ENCODE data around the gene SLCO3A1.

The SLCO3A1 gene

GRCh38 chr15:91912336-91912735 is 58.8 kb downstream of the SLCO3A1 start:
- no peak for DNase-seq (ENCODE audit: low read depth)

GRCh38 chr15:91913560-91913959 is 60.1 kb downstream of the SLCO3A1 start:
- no peak for DNase-seq (ENCODE audit: low read depth)

- DNase-seq (ENCODE audit: low read depth): no peak
Observed at GRCh38 chr15:91915576-91915975, 62.1 kb downstream of the SLCO3A1 start.

- DNase-seq (ENCODE audit: low read depth): no peak
Observed at GRCh38 chr15:91916051-91916450, 62.5 kb downstream of the SLCO3A1 start.

GRCh38 chr15:91917686-91918360 is 64.3 kb downstream of the SLCO3A1 start:
- no peak for DNase-seq (ENCODE audit: low read depth)

- no peak for DNase-seq (ENCODE audit: low read depth)
Observed at GRCh38 chr15:91919014-91919534, 65.6 kb downstream of the SLCO3A1 start.

GRCh38 chr15:91921188-91921842 is 67.8 kb downstream of the SLCO3A1 start:
- no peak for DNase-seq (ENCODE audit: low read depth)

- DNase-seq (ENCODE audit: low read depth): no peak
Observed at GRCh38 chr15:91921843-91922198, 68.3 kb downstream of the SLCO3A1 start.

GRCh38 chr15:91922646-91923547 is 69.4 kb downstream of the SLCO3A1 start:
- no peak for DNase-seq (ENCODE audit: low read depth)

GRCh38 chr15:91924183-91924582 is 70.7 kb downstream of the SLCO3A1 start:
- DNase-seq (ENCODE audit: low read depth): no peak

- no peak for DNase-seq (ENCODE audit: low read depth)
Observed at GRCh38 chr15:91924837-91925495, 71.5 kb downstream of the SLCO3A1 start.

- DNase-seq (ENCODE audit: low read depth): no peak
Observed at GRCh38 chr15:91925794-91926193, 72.3 kb downstream of the SLCO3A1 start.

- DNase-seq (ENCODE audit: low read depth): no peak
Observed at GRCh38 chr15:91926908-91927270, 73.4 kb downstream of the SLCO3A1 start.

GRCh38 chr15:91927585-91927984 is 74.1 kb downstream of the SLCO3A1 start:
- DNase-seq (ENCODE audit: low read depth): no peak

GRCh38 chr15:91928675-91929074 is 75.2 kb downstream of the SLCO3A1 start:
- DNase-seq (ENCODE audit: low read depth): no peak

GRCh38 chr15:91929509-91929908 is 76.0 kb downstream of the SLCO3A1 start:
- no peak for DNase-seq (ENCODE audit: low read depth)

GRCh38 chr15:91930092-91930491 is 76.6 kb downstream of the SLCO3A1 start:
- no peak for DNase-seq (ENCODE audit: low read depth)

GRCh38 chr15:91936182-91936775 is 82.8 kb downstream of the SLCO3A1 start:
- no peak for DNase-seq (ENCODE audit: low read depth)

- no peak for DNase-seq (ENCODE audit: low read depth)
Observed at GRCh38 chr15:91936927-91937326, 83.4 kb downstream of the SLCO3A1 start.

- no peak for DNase-seq (ENCODE audit: low read depth)
Observed at GRCh38 chr15:91938136-91938535, 84.6 kb downstream of the SLCO3A1 start.

- no peak for DNase-seq (ENCODE audit: low read depth)
Observed at GRCh38 chr15:91939403-91939831, 85.9 kb downstream of the SLCO3A1 start.
